Upper lobe of right lung (tissue), 1 donor: ENCODE data around the gene PRDM5. TPM values are rescaled to one million over a fixed set of nuclear protein-coding genes. Genes with fewer than 3 reads are reported as not detected.

Experiments used
- ATAC-seq: fragments of 200-7000 bp; cut with Tn5 transposase; one replicate; pipeline ENCODE4 v1.9.1; 2020; ENCODE audit warnings: mild to moderate bottlenecking, moderate library complexity
- DNase-seq: peaks from one replicate; pipeline ENCODE4 v3.0.0-alpha.2; 2020
- H3K27ac ChIP-seq: fragments of 200-600 bp; one replicate; pipeline ENCODE4 v1.8.0; 2022
- H3K27me3 ChIP-seq: fragments of 200-600 bp; one replicate; pipeline ENCODE4 v1.8.0; 2022; ENCODE audit warnings: mild to moderate bottlenecking
- H3K36me3 ChIP-seq: fragments of 200-600 bp; one replicate; pipeline ENCODE4 v1.8.0; 2022
- H3K4me1 ChIP-seq: fragments of 200-600 bp; one replicate; pipeline ENCODE4 v1.8.0; 2022
- H3K4me3 ChIP-seq: fragments of 200-600 bp; one replicate; pipeline ENCODE4 v1.8.0; 2022; ENCODE audit warnings: mild to moderate bottlenecking
- H3K9me3 ChIP-seq: fragments of 200-600 bp; one replicate; pipeline ENCODE4 v1.8.0; 2022
- intact Hi-C: fragments of 100-400 bp; cut with DNase I; formaldehyde crosslinking; loops from one replicate; pipeline ENCODE4 v1.11.0; 2022
- total RNA-seq: library from RNA; stranded (reverse); fragmentation: NEBNext Ultra II Directional; extraction: Animal tissue kit (Norgen Biotek cat#: 25700); gene quantifications from one replicate; pipeline ENCODE4 v1.2.1, GENCODE V29; 2021
- TF ChIP-seq, protein P1 (sequence below): fragments of 200-600 bp; IDR thresholded peaks from one replicate; pipeline ENCODE4 v1.8.0; 2022; ENCODE audit warnings: antibody characterized with exemption
- donor health status: DM: no; HTN: yes; CAD: no; lungs with severe emphysema.

The PRDM5 gene
- total RNA-seq, 1 donor from 2014 or later: 17.0 TPM

DNA sequence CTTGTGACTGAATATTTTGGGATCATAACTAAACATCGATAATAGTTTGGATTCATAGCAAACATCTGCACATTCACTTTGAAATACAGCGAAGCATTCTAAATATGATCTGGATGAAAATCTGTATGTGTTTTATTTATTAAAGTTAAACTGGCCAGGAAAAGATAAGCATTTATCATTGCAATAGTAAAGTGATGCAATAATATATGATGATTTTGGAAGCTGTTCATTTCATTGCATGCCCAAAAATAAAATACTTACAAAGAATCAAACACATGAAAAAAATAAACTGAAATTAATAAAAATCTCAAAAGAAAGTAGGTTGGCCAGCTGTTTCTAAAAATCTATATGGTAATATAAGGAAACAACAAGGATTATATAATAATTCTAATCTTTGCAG lies 1.9 kb downstream of the PRDM5 start:
- Histone ChIP-seq H3K4me1 (peaks cover 17% of the 10 kb centered on the region), H3K27me3 (no peaks in the 10 kb centered on the region), H3K4me3 (no peak overlapping the region), H3K36me3 (no peaks in the 10 kb centered on the region), H3K27ac (no peak overlapping the region), H3K9me3 (no peaks in the 10 kb centered on the region)
- TF ChIP-seq, protein P1, sequence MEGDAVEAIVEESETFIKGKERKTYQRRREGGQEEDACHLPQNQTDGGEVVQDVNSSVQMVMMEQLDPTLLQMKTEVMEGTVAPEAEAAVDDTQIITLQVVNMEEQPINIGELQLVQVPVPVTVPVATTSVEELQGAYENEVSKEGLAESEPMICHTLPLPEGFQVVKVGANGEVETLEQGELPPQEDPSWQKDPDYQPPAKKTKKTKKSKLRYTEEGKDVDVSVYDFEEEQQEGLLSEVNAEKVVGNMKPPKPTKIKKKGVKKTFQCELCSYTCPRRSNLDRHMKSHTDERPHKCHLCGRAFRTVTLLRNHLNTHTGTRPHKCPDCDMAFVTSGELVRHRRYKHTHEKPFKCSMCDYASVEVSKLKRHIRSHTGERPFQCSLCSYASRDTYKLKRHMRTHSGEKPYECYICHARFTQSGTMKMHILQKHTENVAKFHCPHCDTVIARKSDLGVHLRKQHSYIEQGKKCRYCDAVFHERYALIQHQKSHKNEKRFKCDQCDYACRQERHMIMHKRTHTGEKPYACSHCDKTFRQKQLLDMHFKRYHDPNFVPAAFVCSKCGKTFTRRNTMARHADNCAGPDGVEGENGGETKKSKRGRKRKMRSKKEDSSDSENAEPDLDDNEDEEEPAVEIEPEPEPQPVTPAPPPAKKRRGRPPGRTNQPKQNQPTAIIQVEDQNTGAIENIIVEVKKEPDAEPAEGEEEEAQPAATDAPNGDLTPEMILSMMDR: no peak
- DNase-seq (no peak), ATAC-seq (no peak)
- intact Hi-C loops: no loop called here

DNA sequence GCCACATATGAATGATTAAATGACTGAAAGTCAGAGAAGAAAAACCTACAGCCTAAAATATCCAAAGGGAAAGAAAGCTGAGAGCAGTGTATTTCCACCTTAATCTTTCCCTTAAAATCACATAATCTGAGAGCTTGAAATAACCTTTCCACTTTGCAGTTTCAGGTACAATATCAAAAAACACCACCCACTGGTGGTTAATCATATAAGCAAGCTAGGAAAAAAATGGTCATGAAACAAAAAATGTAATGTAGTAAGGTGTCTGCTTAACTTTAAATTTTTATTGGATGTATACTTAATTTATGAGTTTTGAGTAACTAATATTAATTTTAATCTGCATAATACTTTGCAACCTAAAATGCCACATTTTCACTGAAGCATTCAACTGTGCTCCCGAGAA lies 3.2 kb downstream of the PRDM5 start:
- TF ChIP-seq, protein P1: no peak
- Histone ChIP-seq H3K9me3 (no peaks in the 10 kb centered on the region), H3K27me3 (no peaks in the 10 kb centered on the region), H3K4me3 (no peak overlapping the region), H3K27ac (peak overlapping the region; percentile 2), H3K4me1 (peaks cover 17% of the 10 kb centered on the region), H3K36me3 (no peaks in the 10 kb centered on the region)
- ATAC-seq: no peak
- intact Hi-C loops: no loop called here
- DNase-seq: no peak

DNA sequence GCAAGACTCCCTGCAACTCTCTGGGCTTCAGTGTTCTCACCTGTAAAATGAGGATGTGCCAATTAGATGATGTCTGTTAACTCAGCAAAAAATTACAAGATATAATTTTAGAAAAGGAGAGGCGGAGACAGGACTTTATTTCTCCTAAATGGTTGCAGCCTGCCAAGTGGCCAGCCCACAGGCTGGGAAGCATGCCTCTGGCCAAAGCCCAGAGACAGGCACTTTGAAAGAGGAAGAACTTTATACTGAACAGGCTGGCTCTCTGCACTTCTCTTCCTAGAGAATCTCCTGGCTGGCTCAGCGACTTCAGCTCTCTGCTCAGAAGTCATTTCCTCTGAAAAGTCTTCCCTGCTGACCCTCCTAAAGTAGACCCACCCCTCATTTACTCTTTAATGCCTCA lies 3.7 kb downstream of the PRDM5 start:
- Histone ChIP-seq H3K27me3 (no peaks in the 10 kb centered on the region), H3K36me3 (no peaks in the 10 kb centered on the region), H3K4me1 (peaks cover 17% of the 10 kb centered on the region), H3K4me3 (no peak overlapping the region), H3K27ac (peak overlapping the region; percentile 2), H3K9me3 (no peaks in the 10 kb centered on the region)
- intact Hi-C loops: no loop called here
- no peak for DNase-seq
- TF ChIP-seq, protein P1: no peak
- ATAC-seq: no peak

DNA sequence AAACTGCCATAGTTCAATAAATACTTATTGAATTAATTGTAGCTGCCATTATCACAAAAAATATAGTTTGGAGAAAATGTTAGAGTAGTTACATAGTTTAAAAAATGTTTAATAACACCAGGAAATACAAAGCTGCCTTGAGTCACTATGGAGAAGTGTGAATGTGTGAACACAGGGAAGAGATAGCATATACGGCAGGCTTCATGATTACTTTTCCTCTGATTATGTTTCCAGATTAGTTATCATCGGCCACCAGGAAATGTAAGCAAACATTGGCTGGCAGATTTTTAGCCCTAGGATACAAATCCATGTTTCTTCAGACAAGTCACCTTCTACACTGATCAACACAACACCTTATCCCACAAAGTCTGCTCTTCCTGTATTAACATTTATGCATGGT lies 4.4 kb downstream of the PRDM5 start:
- no peaks in the 10 kb centered on the region for H3K9me3 ChIP-seq
- no peak overlapping the region for H3K27ac ChIP-seq
- no peaks in the 10 kb centered on the region for H3K27me3 ChIP-seq
- peaks cover 17% of the 10 kb centered on the region for H3K4me1 ChIP-seq
- no peaks in the 10 kb centered on the region for H3K36me3 ChIP-seq
- TF ChIP-seq, protein P1: no peak
- intact Hi-C loops: no loop called here
- no peak for DNase-seq
- ATAC-seq: no peak
- H3K4me3 ChIP-seq: no peak overlapping the region

DNA sequence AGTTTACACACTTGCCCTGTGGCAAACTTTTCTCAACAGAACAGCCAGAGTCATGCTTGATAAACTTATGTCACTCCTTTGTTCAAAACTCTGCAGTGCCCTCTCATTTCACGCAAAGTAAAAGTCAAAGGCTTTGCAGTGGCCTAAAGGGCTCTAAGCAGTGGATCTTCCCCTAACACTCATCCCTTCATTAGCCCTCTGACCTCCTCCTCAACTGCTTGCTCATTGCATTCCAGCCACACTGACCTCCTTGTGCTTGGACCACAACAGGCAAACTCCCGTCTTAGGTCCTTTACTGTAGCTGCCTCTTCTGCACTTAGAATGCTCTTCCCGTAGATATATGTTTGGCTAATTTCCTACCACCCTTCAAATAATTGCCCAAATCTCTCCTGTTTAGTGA lies 5.6 kb downstream of the PRDM5 start:
- ATAC-seq (no peak), DNase-seq (no peak)
- TF ChIP-seq, protein P1: no peak
- Histone ChIP-seq H3K4me1 (peaks cover 17% of the 10 kb centered on the region), H3K4me3 (no peak overlapping the region), H3K27me3 (no peaks in the 10 kb centered on the region), H3K27ac (no peak overlapping the region), H3K9me3 (no peaks in the 10 kb centered on the region), H3K36me3 (no peaks in the 10 kb centered on the region)
- intact Hi-C loops: no loop called here

DNA sequence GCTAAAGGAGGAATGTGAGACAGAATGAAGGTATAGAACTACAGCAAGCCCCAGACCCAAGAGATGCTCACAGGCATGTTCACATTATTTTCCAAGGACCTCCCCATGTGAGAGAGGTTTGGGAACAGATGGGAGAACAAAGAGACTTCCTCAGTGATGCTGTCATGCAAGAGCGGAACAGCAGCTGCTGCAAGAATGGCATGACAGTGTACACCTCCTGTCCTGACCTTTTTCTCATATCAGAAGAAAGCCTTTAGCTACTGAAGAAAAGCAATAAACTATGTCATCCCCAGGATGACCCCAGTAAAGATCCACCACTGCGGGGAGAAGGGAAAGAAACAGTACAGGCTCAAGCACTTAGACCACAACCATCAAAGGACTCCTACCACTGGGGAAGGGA lies 7.2 kb downstream of the PRDM5 start:
- no peak overlapping the region for H3K27ac ChIP-seq
- peaks cover 12% of the 10 kb centered on the region for H3K4me1 ChIP-seq
- H3K36me3 ChIP-seq: no peaks in the 10 kb centered on the region
- H3K4me3 ChIP-seq: no peak overlapping the region
- ATAC-seq (no peak), DNase-seq (no peak)
- TF ChIP-seq, protein P1: no peak
- H3K9me3 ChIP-seq: no peaks in the 10 kb centered on the region
- no peaks in the 10 kb centered on the region for H3K27me3 ChIP-seq
- intact Hi-C loops: no loop called here
